Hepatocyte (in vitro differentiated cells): ENCODE results near the gene LNPEP. TPM values are rescaled to one million over a fixed set of nuclear protein-coding genes. Genes with fewer than 3 reads are reported as not detected.
"Not testable (repeated sequence)": the region's sequence is repeated elsewhere in the genome, so short reads cannot be mapped to it uniquely, and the experiment has no call there.

Experiments
- DNase-seq: peaks from one replicate; pipeline ENCODE4 v3.0.0-alpha.2; 2016; ENCODE audit warnings: low spot score
- H2AFZ ChIP-seq: fragments of 200-600 bp; sonication (generic); 2 replicates; pipeline ENCODE4 v1.6.0; 2016; ENCODE audit warnings: antibody characterized with exemption, mild to moderate bottlenecking
- H3K27ac ChIP-seq: fragments of 200-600 bp; sonication (generic); 2 replicates; pipeline ENCODE4 v1.5.1; 2016; ENCODE audit warnings: mild to moderate bottlenecking
- H3K27me3 ChIP-seq: fragments of 200-600 bp; sonication (generic); 2 replicates; pipeline ENCODE4 v1.6.1; 2016
- H3K36me3 ChIP-seq: fragments of 200-600 bp; sonication (generic); replicated peaks from 2 replicates; pipeline ENCODE4 v1.5.1; 2016; ENCODE audit warnings: low read depth; ENCODE audit not compliant: insufficient read depth
- H3K4me1 ChIP-seq: fragments of 200-600 bp; sonication (generic); 2 replicates; pipeline ENCODE4 v1.5.1; 2016; ENCODE audit warnings: mild to moderate bottlenecking, moderate library complexity; ENCODE audit not compliant: insufficient read depth
- H3K4me2 ChIP-seq: fragments of 200-600 bp; sonication (generic); 2 replicates; pipeline ENCODE4 v1.6.0; 2016
- H3K4me3 ChIP-seq: fragments of 200-600 bp; sonication (generic); 2 replicates; pipeline ENCODE4 v1.5.1; 2016; ENCODE audit warnings: mild to moderate bottlenecking
- H3K79me2 ChIP-seq: fragments of 200-600 bp; sonication (generic); 2 replicates; pipeline ENCODE4 v1.6.0; 2017; ENCODE audit warnings: mild to moderate bottlenecking
- H3K9me2 ChIP-seq: fragments of 200-600 bp; sonication (generic); replicated peaks from 2 replicates; pipeline ENCODE4 v1.6.0; 2017; ENCODE audit warnings: mild to moderate bottlenecking; ENCODE audit not compliant: insufficient read depth
- H3K9me3 ChIP-seq: fragments of 200-600 bp; sonication (generic); 2 replicates; pipeline ENCODE4 v1.5.1; 2016; ENCODE audit warnings: low read depth, mild to moderate bottlenecking
- H4K20me1 ChIP-seq: fragments of 200-600 bp; sonication (generic); 2 replicates; pipeline ENCODE4 v1.6.0; 2016; ENCODE audit warnings: mild to moderate bottlenecking; ENCODE audit not compliant: insufficient read depth, poor library complexity, severe bottlenecking
- EZH2 ChIP-seq: fragments of 200-600 bp; sonication (generic); IDR thresholded peaks from 2 replicates; pipeline ENCODE4 v1.6.1; 2016; ENCODE audit warnings: antibody characterized with exemption, mild to moderate bottlenecking, borderline replicate concordance
- EZH2phosphoT487 ChIP-seq: fragments of 200-600 bp; sonication (generic); IDR thresholded peaks from one replicate; pipeline ENCODE4 v1.6.1; 2018; ENCODE audit warnings: antibody characterized with exemption, mild to moderate bottlenecking, low read depth, moderate library complexity; ENCODE audit not compliant: unreplicated experiment, severe bottlenecking
- WGBS: methylation state at CpG from one replicate; pipeline ENCODE4 v1.1.6; 2016; ENCODE audit warnings: low lambda C conversion rate; ENCODE audit errors: missing lambda C conversion rate; 5-methylcytosine and 5-hydroxymethylcytosine counted together
- polyA plus RNA-seq: library from polyadenylated mRNA; unstranded; fragments of >200 nt; fragmentation: Nextera tagmentation; extraction: Ambion mirVana; gene quantifications from 2 replicates; pipeline ENCODE4 v1.2.1, GENCODE V29; 2016
- small RNA-seq: library from RNA; depleted of rRNA; stranded (forward); fragments of <200 nt; gene quantifications from one replicate; pipeline ENCODE3, GENCODE V24; 2014
- total RNA-seq: library from RNA; depleted of rRNA; stranded (reverse); fragments of >200 nt; gene quantifications from 2 replicates; pipeline ENCODE4 v1.2.3, GENCODE V29; 2014
- TF ChIP-seq, protein P1 (sequence below): fragments of 200-600 bp; sonication (generic); IDR thresholded peaks from 2 replicates; pipeline ENCODE4 v1.5.1; 2016; ENCODE audit warnings: antibody characterized with exemption, mild to moderate bottlenecking; ENCODE audit not compliant: poor library complexity

The LNPEP gene
- total and polyA plus RNA-seq, 2 experiments from 2014 or later: 4.9 to 32.6 TPM

DNA sequence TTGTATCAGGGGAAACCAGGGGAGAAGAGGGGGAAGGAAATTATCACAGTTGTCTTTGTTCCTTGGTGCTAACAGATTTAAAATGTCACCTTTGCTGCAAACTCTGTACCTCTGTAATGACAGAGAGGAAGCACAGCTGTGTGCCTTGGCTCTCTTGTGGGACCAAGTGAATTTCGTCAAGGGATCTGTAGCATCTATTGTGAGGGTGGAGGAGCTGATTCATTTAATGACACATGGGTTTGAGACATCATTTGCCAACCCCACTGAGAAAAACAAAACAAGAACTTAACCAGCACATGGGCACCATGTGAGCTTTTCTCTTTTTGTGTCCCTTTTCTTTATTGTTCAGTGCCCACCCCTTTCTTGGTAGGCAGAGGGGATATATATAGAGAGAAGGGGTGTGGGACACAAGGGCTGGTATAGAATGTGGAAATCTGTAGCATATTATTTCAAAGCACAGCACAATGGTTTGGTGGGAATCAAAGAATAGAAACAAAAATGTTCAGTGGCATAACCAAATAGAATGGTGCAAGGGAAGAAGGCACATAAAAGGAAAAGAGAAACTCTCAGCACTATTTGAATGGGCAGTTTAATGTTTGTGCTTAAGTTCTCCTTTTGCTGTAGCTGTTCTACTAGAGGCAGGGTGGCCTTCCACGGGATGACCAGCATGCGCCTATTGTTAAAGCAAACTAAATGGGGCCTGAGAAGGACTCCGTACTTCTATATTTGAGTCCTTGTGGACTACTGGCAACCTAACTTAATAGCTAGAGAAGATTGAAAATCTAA, 143.3 kb downstream of the LNPEP start:
- H3K4me2 ChIP-seq: no peak overlapping the region
- H4K20me1 ChIP-seq: no peaks in the 10 kb centered on the region
- no peaks in the 10 kb centered on the region for H3K79me2 ChIP-seq
- H3K36me3 ChIP-seq: no peaks in the 10 kb centered on the region
- 88% methylated on average over 4 of the region's 4 CpGs for WGBS
- no peaks in the 10 kb centered on the region for H3K4me1 ChIP-seq
- DNase-seq: no peak
- no peak overlapping the region for H3K27ac ChIP-seq
- no peaks in the 10 kb centered on the region for H3K27me3 ChIP-seq
- H2AFZ ChIP-seq: no peak overlapping the region
- no peak overlapping the region for H3K4me3 ChIP-seq
- H3K9me3 ChIP-seq: no peaks in the 10 kb centered on the region
- TF ChIP-seq EZH2: no peak
- H3K9me2 ChIP-seq: no peaks in the 10 kb centered on the region

DNA sequence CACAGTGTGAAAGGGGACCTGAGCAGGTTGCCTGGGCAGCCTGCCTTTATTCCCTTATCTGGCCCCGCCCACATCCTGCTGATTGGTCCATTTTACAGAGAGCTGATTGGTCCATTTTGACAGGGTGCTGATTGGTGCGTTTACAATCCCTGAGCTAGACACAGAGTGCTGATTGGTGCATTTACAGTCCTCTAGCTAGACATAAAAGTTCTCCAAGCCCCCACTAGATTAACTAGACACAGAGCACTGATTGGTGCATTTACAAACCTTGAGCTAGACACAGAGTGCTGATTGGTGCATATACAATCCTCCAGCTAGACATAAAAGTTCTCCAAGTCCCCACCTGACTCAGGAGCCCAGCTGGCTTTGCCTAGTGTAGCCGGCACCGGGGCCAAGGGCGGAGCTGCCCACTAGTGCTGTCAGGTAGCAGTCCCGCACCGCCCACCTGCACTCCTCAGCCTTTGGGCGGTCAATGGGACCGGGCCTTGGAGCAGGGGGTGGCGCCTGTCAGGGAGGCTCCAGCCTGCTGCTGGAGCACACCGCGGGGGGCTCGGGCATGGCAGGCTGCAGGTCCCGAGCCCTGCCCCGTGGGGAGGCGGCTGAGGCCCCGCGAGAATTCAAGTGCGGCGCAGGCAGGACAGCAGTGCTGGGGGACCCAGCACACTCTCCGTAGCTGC, 149.0 kb downstream of the LNPEP start:
- 95% methylated on average over 20 of the region's 21 CpGs for WGBS
- not testable (repeated sequence) for H2AFZ ChIP-seq, H3K4me2 ChIP-seq, H3K79me2 ChIP-seq, DNase-seq, H3K4me1 ChIP-seq, H4K20me1 ChIP-seq, H3K36me3 ChIP-seq, H3K9me2 ChIP-seq, H3K27ac ChIP-seq, H3K27me3 ChIP-seq, H3K9me3 ChIP-seq, H3K4me3 ChIP-seq

DNA sequence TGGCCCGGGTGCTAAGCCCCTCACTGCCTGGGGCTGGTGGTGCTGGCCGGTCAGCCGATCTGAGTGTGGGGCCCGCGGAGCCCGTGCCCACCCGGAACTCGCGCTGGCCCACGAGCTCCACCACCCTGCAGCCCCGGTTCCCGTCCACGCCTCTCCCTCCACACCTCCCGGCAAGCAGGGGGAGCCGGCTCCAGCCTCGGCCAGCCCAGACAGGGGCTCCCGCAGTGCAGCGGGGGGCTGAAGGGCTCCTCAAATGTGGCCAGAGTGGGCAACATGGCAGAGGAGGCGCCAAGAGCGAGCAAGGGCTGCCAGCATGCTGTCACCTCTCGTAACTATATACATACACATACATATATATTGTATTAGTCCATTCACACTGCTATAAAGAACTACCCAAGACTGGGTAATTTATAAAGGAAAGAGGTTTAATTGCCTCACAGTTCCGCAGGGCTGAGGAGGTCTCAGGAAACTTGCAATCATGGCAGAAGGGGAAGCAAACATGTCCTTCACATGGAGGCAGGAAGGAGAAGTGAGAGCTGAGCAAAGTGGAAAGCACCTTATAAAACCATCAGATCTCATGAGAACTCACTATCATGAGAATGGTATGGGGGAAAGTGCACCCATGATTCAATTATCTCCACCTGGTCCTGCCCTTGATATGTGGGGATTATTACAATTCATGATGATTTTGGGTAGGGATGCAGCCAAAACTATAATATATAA, 149.7 kb downstream of the LNPEP start:
- Histone ChIP-seq H3K4me3 (no peak overlapping the region), H3K9me3 (no peaks in the 10 kb centered on the region), H3K79me2 (no peaks in the 10 kb centered on the region), H3K4me2 (no peak overlapping the region), H3K36me3 (no peaks in the 10 kb centered on the region), H3K27ac (no peak overlapping the region), H2AFZ (no peak overlapping the region), H4K20me1 (no peaks in the 10 kb centered on the region), H3K27me3 (no peaks in the 10 kb centered on the region), H3K4me1 (no peaks in the 10 kb centered on the region), H3K9me2 (no peaks in the 10 kb centered on the region)
- DNase-seq: no peak
- WGBS: over 99% methylated on average over 22 of the region's 22 CpGs
- TF ChIP-seq EZH2phosphoT487: no peak
- TF ChIP-seq EZH2: no peak
- TF ChIP-seq, protein P1, sequence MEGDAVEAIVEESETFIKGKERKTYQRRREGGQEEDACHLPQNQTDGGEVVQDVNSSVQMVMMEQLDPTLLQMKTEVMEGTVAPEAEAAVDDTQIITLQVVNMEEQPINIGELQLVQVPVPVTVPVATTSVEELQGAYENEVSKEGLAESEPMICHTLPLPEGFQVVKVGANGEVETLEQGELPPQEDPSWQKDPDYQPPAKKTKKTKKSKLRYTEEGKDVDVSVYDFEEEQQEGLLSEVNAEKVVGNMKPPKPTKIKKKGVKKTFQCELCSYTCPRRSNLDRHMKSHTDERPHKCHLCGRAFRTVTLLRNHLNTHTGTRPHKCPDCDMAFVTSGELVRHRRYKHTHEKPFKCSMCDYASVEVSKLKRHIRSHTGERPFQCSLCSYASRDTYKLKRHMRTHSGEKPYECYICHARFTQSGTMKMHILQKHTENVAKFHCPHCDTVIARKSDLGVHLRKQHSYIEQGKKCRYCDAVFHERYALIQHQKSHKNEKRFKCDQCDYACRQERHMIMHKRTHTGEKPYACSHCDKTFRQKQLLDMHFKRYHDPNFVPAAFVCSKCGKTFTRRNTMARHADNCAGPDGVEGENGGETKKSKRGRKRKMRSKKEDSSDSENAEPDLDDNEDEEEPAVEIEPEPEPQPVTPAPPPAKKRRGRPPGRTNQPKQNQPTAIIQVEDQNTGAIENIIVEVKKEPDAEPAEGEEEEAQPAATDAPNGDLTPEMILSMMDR: no peak

Small RNA genes lying within 50 kb of the gene (small RNA-seq; reads per million reads assigned to genes)
- gene RF00019: not detected

Other genes starting within 250 kb of the LNPEP start
- gene ERAP1, start 128.1 kb upstream of the LNPEP start, total RNA-seq: 44.6 and 66.5 TPM in 2 replicates
- gene ERAP1, start 128.1 kb upstream of the LNPEP start, polyA plus RNA-seq: 13.9 and 19.7 TPM in 2 replicates
- gene ERAP2, start 59.6 kb upstream of the LNPEP start, total RNA-seq: 0.56 and 0.87 TPM in 2 replicates
- 1.5 and 2.0 TPM in 2 replicates for gene ERAP2, start 59.6 kb upstream of the LNPEP start, polyA plus RNA-seq
- 4.7 and 6.2 TPM in 2 replicates for gene LIX1, start 206.5 kb downstream of the LNPEP start, total RNA-seq
- 2.4 and 4.3 TPM in 2 replicates for gene LIX1, start 206.5 kb downstream of the LNPEP start, polyA plus RNA-seq
- gene RIOK2, start 247.2 kb downstream of the LNPEP start, total RNA-seq: 28.5 and 44.1 TPM in 2 replicates
- gene RIOK2, start 247.2 kb downstream of the LNPEP start, polyA plus RNA-seq: 25.7 and 34.4 TPM in 2 replicates